ENCODE measurements around the gene C14orf180. TPM values are rescaled to one million over a fixed set of nuclear protein-coding genes. Genes with fewer than 3 reads are reported as not detected.

The C14orf180 gene
- total RNA-seq, 1 experiment from 2014 or later, result not detected

Other genes starting within 250 kb of the C14orf180 start
- gene TMEM179, start 25.0 kb downstream of the C14orf180 start, total RNA-seq (2014; rRNA removed; shearing (Covaris generic)), result 3.7 and 3.8 TPM in 2 replicates
- 58.0 and 61.3 TPM in 2 replicates for gene INF2, start 109.9 kb downstream of the C14orf180 start, total RNA-seq (2014; rRNA removed; shearing (Covaris generic))
- 13.0 and 19.8 TPM in 2 replicates for gene ADSS1, start 144.5 kb downstream of the C14orf180 start, total RNA-seq (2014; rRNA removed; shearing (Covaris generic))
- gene SIVA1, start 173.4 kb downstream of the C14orf180 start, total RNA-seq (2014; rRNA removed; shearing (Covaris generic)), result 70.0 and 94.5 TPM in 2 replicates
- 73.1 and 83.9 TPM in 2 replicates for gene AKT1, start 216.0 kb downstream of the C14orf180 start, total RNA-seq (2014; rRNA removed; shearing (Covaris generic))
- gene ZBTB42, start 221.3 kb downstream of the C14orf180 start, total RNA-seq (2014; rRNA removed; shearing (Covaris generic)), result 3.1 and 3.5 TPM in 2 replicates

All from NCI-H460 (cell line).